Heart left ventricle (tissue), 16 donors: ENCODE results near the gene ACSL3. TPM values are rescaled to one million over a fixed set of nuclear protein-coding genes. Genes with fewer than 3 reads are reported as not detected.

ENCODE experiments used
- ATAC-seq, 4 donors: fragments of 200-7000 bp; cut with Tn5 transposase; one replicate each; pipeline ENCODE4 v1.9.1; 2020 to 2022; ENCODE audit warnings: moderate library complexity in 4 of 4, mild to moderate bottlenecking in 3 of 4, moderate number of reproducible peaks in 1 of 4
- DNase-seq, 5 donors: peaks; one replicate each; pipeline ENCODE4 v3.0.0-alpha.2; 2020
- H3K27ac ChIP-seq, 12 donors: fragments of 200-600 bp; sonication (generic) in 4 of 12; one replicate each; pipeline versions ENCODE4 v1.5.0 to v1.8.0; 2016 to 2022; ENCODE audit warnings: mild to moderate bottlenecking in 2 of 12
- H3K27me3 ChIP-seq, 9 donors: fragments of 200-600 bp; sonication (generic) in 2 of 9; one replicate each; pipeline versions ENCODE4 v1.5.1 to v1.8.0; 2016 to 2022; ENCODE audit warnings: mild to moderate bottlenecking in 3 of 9
- H3K36me3 ChIP-seq, 9 donors: fragments of 200-600 bp; sonication (generic) in 2 of 9; one replicate each; pipeline versions ENCODE4 v1.5.0 to v1.8.0; 2018 to 2022; ENCODE audit warnings: mild to moderate bottlenecking in 2 of 9
- H3K4me1 ChIP-seq, 12 donors: fragments of 200-600 bp; sonication (generic) in 4 of 12; one replicate each; pipeline versions ENCODE4 v1.5.0 to v1.8.0; 2016 to 2022; ENCODE audit warnings: mild to moderate bottlenecking in 3 of 12
- H3K4me3 ChIP-seq, 12 donors: fragments of 200-600 bp; sonication (generic) in 4 of 12; one replicate each; pipeline versions ENCODE4 v1.5.0 to v1.8.0; 2017 to 2022; ENCODE audit warnings: mild to moderate bottlenecking in 9 of 12, moderate library complexity in 4 of 12
- H3K9me3 ChIP-seq, 12 donors: fragments of 200-600 bp; sonication (generic) in 4 of 12; one replicate each; pipeline versions ENCODE4 v1.5.0 to v1.8.0; 2016 to 2022; ENCODE audit warnings: mild to moderate bottlenecking in 1 of 12
- CTCF ChIP-seq, 12 donors: fragments of 200-600 bp; sonication (generic) in 4 of 12; IDR thresholded peaks; one replicate each; pipeline versions ENCODE4 v1.5.0 to v1.8.0; 2018 to 2022; ENCODE audit warnings: antibody characterized with exemption in 12 of 12, mild to moderate bottlenecking in 5 of 12
- POLR2A ChIP-seq, 2 donors: fragments of 450-650 bp; IDR thresholded peaks; one replicate each; pipeline ENCODE4 v1.6.1; 2017; ENCODE audit warnings: antibody characterized with exemption in 2 of 2, mild to moderate bottlenecking in 2 of 2, moderate library complexity in 2 of 2
- WGBS, 4 donors: extraction: QIAGEN DNeasy Blood & Tissue Kit in 2 of 4; methylation state at CpG; one replicate each; pipeline versions ENCODE4 v1.1.5 to v1.1.7; 2013 to 2018; 5-methylcytosine and 5-hydroxymethylcytosine counted together
- intact Hi-C, 10 donors: fragments of 100-400 bp; cut with DNase I; formaldehyde crosslinking; loops; one replicate each; pipeline versions ENCODE4 v1.11.1 to v1.14.2; 2022
- polyA plus RNA-seq, 2 donors: library from polyadenylated mRNA; stranded (reverse); fragments of 200-250 nt; gene quantifications; one replicate each; pipeline ENCODE4 v1.2.3, GENCODE V29; 2013
- total RNA-seq, 9 donors: library from RNA; depleted of rRNA in 2 of 9; stranded (reverse); fragments of >200 nt in 2 of 9; fragmentation: NEBNext Ultra II Directional in 3 of 9; extraction: Animal tissue kit (Norgen Biotek cat#: 25700) in 3 of 9; gene quantifications; one replicate each; pipeline versions ENCODE4 v1.1.0 to v1.2.4, GENCODE V29; 2016 to 2023
- donor health status: ischemic (EF 13 %, LVEDD 7.1; RV severe dilation, severe dysfunction).
- donor health status: healthy with polysubstance abuse.
- donor health status: DM: no; HTN: yes; CAD: no.
- donor health status: DM: no; HTN: no; CAD: no.
- donor health status: ischemic (EF 25% LVEDD 6.9; RV normal size, moderate dysfunction).
- donor health status: ischemic (EF 25% LVEDD 5.7; RV mildly dilated, moderate dysfunction).
- donor health status: healthy.
- donor health status: DM: yes; HTN: yes; CAD: no.
- donor health status: ischemic (EF 35%, LVEDD 5.7; RV mildly dilated, moderate dysfunction).
- donor health status: nonischemic (EF 11% LVEDD 7.7; RV severe dilation, severe dysfunction).
- donor health status: DM: yes; HTN: yes; CAD: no.
- donor health status: PGD.
- donor health status: ischemic (EF 29% LVEDD 5.4; RV normal size, mild dysfunction).
- donor health status: nonischemic (EF 23%, LVEDD 6.1; RV moderate dilation, normal function).

The ACSL3 gene
- total and polyA plus RNA-seq, 11 donors = 12.0 to 56.8 (median 51.9) TPM

- H3K4me3 ChIP-seq = no peak overlapping the region
- DNase-seq (no peak), ATAC-seq (peak; percentile 38 to 67 (median 58))
- intact Hi-C loops = loop anchor here (1.0 to 10.0 kb wide), 8 partner anchors 41 to 211 kb away; partner anchors contain the start of gene ACSL3 (in 4 of the 10)
- 90 to 94% (median 92%) methylated on average over 16 of the region's 16 CpGs for WGBS, 4 donors
- no peaks in the 10 kb centered on the region for H3K27me3 ChIP-seq
- no peaks in the 10 kb centered on the region for H3K9me3 ChIP-seq
- H3K36me3 ChIP-seq = peaks cover 0 to 8% (median under 1%) of the 10 kb centered on the region in 9 donors
- no peak overlapping the region for H3K27ac ChIP-seq
- peak; percentile 56 to 82 (median 72) for TF ChIP-seq CTCF (IDR thresholded peaks at IDR 0.05)
- TF ChIP-seq POLR2A (IDR thresholded peaks at IDR 0.05) = no peak
- peaks cover 0 to 77% (median 19%) of the 10 kb centered on the region in 12 donors for H3K4me1 ChIP-seq
Measured at GRCh38 chr2:222903234-222904220, 42.7 kb downstream of the ACSL3 start.

GRCh38 chr2:222904557-222905258 is 43.9 kb downstream of the ACSL3 start:
- no peaks in the 10 kb centered on the region for H3K9me3 ChIP-seq
- peak in 1 of 4 donors; percentile 8 for ATAC-seq
- no peak for TF ChIP-seq CTCF (IDR thresholded peaks at IDR 0.05)
- no peak for TF ChIP-seq POLR2A (IDR thresholded peaks at IDR 0.05)
- peak overlapping the region in 1 of 12 donors; percentile 36 for H3K27ac ChIP-seq
- intact Hi-C loops = loop anchor here (1.0 to 10.0 kb wide), 7 partner anchors 42 to 212 kb away; partner anchors contain the start of gene ACSL3 (in 4 of the 10)
- H3K4me1 ChIP-seq = peaks cover 0 to 67% (median 15%) of the 10 kb centered on the region in 12 donors
- WGBS, 4 donors = 82 to 85% (median 83%) methylated on average over 2 of the region's 2 CpGs
- H3K36me3 ChIP-seq = peaks cover 0 to 20% (median 12%) of the 10 kb centered on the region in 9 donors
- DNase-seq = no peak
- no peak overlapping the region for H3K4me3 ChIP-seq
- H3K27me3 ChIP-seq = no peaks in the 10 kb centered on the region

GRCh38 chr2:222907048-222907447 is 46.2 kb downstream of the ACSL3 start:
- Histone ChIP-seq H3K9me3 (no peaks in the 10 kb centered on the region), H3K4me3 (no peak overlapping the region), H3K36me3 (peaks cover 0 to 36% (median 26%) of the 10 kb centered on the region in 9 donors), H3K27ac (peak overlapping the region in 1 of 12 donors; percentile 28), H3K27me3 (no peaks in the 10 kb centered on the region), H3K4me1 (peaks cover 0 to 64% (median 15%) of the 10 kb centered on the region in 12 donors)
- intact Hi-C loops = loop anchor here in 5 of 10 donors (5.0 to 10.0 kb wide), 3 partner anchors 110 to 215 kb away; no protein-coding TSS in a partner anchor
- 92 to 98% (median 96%) methylated on average over 2 of the region's 2 CpGs for WGBS, 4 donors
- TF ChIP-seq CTCF (IDR thresholded peaks at IDR 0.05) (no peak), POLR2A (IDR thresholded peaks at IDR 0.05) (no peak)
- ATAC-seq = no peak
- no peak for DNase-seq
